Stimulated activated CD8-positive, alpha-beta memory T cell treated with anti-CD3 and anti-CD28 coated beads, Interleukin-15, amount 100 ng/mL, for 48 hours (primary cell): ENCODE measurements around the gene ZNF804B.
"Not testable (repeated sequence)": the region's sequence is repeated elsewhere in the genome, so short reads cannot be mapped to it uniquely, and the experiment has no call there.

Source experiments
- DNase-seq, 2 donors: peaks; one replicate each; pipeline ENCODE4 v3.0.0-alpha.2; 2020; ENCODE audit warnings: low read depth in 2 of 2

The ZNF804B gene

DNA sequence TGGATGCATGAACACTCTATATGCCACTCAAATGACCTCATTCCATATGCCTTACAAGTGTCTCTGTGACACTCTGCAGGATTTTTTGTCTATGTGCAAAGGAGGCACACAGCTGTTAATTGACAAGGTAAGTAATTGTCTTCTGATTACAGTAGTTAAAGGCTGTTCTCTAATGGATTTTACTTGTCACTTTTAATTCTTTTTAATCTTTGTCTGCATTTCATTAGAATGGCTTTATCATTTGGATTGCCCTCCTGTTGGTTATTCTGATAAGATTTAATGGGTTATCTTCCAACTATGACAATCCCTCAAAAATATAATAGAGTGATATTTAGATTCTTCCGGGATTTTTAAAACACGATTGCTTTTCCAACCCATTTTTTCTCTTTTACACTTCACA lies 326.1 kb downstream of the ZNF804B start:
- DNase-seq = no peak

DNA sequence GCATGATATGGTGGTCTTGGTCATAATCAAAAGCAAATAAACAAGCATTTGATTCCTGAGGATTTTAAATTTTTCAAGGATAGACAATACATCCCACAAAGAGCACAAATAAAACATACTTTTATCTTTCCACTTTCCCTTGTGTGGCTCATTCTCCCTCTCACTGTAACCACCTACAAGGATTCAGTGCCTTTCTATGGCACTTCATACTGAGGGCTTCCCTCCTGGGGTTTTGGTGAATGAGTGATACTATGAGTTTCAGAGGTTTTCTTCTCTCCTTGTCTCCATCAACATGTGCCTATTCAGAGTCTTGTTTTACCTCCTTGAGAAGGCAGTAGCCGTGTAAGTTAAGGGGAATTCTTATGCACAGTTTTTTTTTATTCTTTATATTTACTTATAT lies 332.1 kb downstream of the ZNF804B start:
- DNase-seq = no peak

DNA sequence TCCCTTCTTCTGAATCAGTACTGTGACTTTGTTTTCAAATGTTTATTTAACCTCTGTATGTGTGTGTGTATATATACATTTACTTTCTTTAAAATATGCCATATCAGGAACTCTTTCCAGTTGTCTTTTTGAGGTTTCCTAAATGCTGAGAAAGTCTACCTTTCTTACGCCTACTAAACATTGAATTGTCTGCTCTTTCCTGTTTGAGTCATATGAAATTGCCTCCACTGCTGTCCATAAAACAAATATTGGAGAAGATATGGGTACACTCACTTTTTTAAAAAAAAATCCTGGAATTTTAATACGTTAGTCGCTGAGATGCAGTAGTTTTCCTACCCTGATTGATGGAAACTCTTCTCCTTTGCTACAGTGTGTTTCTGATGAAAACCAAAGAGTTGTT lies 334.8 kb downstream of the ZNF804B start:
- DNase-seq = no peak

DNA sequence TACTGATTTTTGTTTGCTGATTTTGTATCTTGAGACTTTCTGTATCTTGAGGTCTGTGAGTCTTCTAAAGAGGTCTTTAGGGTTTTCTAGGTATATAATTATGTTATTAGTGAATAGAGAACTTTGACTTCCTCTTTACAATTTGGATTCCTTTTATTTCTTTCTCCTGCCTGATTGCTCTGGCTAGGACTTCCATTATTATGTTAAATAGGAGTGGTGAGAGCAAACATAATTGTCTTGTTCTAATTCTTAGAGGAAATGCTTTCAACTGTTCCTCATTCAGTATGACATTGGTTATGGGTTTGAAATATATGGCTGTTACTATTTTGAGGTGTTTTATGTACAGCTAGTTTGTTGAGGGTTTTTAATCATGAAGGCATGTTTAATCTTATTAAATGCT lies 344.1 kb downstream of the ZNF804B start:
- DNase-seq = no peak

DNA sequence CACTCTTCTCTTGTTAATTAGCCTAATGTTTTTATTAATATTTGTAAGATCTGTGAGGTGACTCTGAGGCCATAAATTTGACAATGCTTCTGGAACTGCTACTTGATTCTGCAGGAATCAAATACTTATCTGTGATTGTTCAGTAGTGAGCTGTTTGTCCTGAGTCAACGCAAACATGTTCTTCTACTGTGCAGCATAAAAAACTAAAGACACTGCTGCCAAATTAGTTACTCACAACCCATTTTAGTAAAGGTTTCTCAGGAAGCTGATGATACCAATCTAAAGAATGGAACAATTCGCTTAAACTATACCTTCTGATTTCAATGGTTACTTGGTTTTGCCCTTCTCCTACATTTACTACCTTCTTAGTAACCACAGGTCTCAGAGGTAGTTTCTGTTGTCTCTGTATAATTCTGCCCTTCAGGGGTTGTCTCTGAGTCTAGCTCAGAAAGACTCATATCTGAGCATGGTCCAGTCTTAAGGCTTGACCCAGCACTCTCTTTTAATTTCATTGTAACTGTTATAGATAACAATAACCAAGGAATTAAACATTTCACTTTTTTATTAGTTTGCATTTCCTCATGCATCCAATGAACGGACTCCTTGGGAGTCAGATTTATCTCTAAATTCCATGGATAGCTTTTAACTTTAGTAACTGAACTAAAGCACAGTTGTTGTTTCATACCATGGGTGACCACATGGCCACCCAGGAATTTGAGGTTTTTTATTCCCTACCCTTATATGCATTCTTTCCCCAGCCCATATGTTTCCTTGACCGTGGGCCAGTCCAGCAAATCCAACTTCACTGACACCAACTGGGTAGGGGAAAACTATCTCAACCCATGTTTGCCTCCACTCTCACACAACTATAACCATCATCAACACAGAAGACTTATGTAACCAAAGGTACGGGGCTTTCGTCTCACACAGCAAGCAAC lies 345.5 kb downstream of the ZNF804B start:
- no peak for DNase-seq

DNA sequence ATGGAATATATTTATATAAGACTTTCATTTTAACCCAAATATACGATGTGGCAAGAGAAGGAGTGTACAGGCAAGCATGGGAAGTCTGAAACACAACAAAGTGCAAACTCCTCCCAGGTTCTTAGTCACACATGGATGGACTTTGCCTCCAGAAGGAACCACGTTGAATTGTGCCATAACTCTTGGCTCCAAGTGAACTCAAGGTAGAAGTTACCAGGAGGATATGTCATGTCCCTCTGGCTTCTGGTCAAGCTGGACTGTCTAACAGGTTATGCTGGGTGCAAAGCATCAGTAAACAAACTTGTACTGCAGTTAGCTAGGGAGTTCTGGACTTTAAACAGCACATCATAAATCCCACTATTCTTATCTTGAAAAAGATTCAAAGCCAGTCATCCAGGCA lies 364.4 kb downstream of the ZNF804B start:
- no peak for DNase-seq

DNA sequence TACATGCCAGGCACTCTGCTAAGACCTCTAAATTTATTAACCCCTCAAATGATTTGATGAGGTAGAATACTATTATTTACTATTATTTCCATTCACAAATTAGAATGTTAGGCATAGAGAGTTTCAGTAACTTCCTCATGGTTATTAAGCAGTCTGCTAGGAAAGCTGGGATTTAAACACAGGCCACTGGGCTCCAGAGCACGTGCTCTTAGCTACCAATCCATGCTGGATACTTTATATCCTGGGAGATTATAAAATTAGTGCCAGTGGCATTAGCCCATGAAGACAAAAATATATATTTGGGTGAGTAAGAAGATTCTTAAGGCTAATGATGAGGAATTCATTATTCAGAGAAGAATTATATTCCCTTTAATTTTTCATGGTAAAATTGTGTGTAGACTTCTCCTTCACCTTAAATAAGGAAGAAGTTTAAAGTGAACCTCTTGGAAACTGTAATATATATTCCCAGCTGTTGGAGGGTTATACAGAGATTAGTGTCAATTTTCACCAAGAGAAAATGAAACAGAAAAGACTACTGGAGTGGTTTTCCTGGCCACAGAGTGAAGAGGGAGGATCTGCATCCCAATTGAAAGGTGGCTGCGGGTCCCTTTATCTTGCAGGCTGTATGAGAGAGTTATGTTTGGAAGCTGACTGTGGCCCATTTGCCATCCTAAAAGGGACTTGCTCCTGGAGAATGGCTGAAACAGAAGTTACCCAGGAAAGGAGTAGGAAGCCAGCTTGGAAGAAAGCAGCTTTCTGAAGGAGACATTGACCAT lies 370.3 kb downstream of the ZNF804B start:
- no peak for DNase-seq

DNA sequence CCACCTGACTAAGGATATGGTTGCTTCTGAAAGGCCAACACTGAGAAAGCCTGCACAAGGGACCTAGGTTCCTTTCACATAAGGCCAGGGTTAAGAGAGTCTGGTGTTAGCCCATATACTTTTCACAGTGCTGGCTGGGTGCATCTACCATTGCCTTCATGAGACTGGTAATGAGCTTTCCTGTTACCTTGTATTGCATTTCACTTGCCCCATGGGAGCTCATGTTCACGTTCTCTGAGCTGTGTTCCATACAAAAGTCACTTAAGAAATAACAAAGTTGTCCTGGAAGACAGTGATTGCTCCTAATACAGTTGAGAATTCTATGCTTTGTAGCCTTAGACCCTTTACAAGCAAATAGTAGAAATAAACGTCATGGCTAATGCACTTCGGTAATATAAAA lies 373.9 kb downstream of the ZNF804B start:
- DNase-seq = no peak

DNA sequence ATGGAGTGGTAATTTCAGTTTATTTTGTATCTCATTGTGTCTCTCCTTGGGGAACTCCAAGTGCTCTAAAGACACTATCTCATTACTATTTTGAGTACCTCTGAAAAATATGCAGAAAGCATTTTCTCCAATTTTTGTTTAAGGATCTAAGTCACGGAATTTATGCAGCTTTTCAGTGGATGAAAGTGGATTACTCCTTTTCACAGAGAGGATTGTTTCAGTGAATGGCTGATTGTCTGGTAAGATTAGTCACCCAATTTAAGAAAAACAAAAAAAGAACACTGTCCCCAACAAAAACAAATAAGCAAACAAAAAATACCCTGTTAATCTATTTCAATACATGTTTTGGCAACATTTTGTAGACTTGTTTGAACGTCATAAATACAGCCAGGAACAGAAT lies 374.3 kb downstream of the ZNF804B start:
- no peak for DNase-seq

DNA sequence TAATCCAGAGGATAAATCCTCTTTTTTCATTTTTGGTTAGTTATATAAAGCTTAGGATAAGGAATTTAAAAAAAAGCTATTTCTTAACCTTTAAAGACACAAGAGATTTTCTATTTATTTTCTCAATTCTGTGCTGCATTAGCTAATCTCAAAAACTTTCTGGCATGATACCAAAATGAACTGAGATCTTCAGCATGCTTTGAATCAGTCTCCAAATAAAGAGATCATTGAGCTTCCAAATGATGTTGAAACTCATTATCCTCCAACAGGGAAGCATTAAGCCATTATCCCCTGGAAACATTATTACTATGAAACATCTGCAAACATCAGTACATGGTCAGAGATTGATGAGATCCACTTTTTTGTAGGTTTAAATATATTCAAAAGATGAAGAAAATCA lies 386.3 kb downstream of the ZNF804B start:
- DNase-seq = no peak

DNA sequence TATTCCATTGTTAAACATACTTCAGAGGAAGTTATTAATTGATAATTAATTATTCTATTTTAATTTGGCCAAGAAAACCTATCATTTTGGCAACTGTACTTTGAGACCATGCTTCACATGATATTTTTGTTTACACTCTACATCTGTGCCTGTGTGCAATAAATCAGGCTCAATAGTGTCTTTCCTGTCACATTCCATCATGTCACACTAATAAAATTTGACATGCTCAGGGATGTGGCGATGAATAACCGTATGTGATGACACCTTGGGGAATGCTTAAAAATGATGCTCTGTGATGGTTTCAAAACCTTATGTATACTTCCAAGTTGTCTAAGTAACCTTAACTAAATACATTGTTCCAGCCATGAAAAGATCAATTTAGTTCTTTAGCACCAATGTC lies 400.6 kb downstream of the ZNF804B start:
- DNase-seq = no peak

DNA sequence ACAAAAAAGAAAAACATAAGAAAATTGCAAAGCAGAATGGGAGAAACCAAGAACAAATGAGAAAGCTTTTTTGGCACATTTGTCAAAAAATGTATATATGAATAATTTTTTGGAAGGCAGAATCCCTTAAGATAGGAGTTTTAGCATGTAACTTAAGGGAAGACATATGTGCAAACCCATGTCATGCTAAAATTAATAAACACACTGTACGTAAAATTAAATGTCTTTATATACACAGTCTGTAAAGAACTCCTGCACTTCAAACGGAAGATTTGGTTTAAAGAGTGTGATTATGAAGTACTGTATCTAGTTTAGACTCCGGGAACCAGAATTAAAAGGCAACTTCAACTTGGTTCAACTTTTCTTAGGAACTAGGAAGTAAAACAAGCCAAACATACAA lies 405.9 kb downstream of the ZNF804B start:
- DNase-seq = no peak

DNA sequence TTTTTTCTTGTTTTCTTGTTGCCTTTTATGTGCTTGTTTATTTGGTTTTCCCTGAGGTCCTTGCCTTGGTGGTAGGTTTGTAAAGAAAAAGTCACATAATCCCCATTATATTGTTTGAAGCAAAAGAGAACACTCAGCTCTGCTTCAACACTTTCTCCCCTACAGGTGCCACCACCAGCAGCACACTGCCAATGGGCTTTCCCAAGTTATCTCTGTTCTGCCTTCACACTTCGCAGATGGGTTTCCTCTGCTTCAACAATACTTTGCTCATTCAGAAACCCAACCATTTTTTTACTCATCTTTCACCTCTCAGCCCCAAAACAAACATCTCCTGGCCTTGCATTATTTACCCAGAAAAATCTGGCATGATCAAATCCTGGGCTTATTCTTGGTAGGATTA lies 411.1 kb downstream of the ZNF804B start:
- no peak for DNase-seq

DNA sequence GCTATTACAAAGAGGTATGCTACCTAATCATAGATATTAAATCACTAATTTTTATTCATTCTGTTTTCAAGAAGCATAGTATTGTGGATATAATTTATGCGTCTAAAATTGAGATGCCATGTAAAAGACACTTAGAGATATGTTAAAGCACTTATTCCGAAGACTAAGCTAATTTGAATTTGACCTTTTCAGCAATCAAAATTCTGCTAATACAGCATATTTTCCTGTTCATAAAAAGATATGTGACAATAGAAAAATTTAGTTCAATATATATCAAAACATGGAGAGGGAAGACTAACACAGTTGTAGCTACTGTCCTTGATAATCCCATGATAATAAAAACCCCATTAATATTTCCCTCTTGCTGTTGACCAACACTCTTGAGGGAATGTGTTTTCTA lies 422.6 kb downstream of the ZNF804B start:
- DNase-seq = no peak

DNA sequence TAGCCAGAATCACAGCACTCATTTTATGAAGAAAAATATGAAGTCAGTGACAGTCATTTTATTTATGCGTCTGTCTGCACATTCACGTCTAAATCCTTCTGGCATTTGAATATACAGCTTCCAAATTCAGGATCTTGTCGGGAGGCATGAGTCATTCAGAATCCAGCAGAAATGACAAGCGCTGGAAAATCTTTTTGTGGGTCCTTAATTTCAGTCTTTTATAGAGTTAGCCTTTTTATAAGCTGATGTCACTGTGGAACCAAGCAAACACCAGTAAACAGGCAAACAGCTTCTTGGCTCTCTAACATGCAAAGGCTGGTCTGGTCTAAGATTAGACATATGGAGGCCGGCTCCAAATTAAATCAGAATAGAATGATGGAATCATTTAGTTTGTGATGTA lies 424.2 kb downstream of the ZNF804B start:
- DNase-seq = no peak

DNA sequence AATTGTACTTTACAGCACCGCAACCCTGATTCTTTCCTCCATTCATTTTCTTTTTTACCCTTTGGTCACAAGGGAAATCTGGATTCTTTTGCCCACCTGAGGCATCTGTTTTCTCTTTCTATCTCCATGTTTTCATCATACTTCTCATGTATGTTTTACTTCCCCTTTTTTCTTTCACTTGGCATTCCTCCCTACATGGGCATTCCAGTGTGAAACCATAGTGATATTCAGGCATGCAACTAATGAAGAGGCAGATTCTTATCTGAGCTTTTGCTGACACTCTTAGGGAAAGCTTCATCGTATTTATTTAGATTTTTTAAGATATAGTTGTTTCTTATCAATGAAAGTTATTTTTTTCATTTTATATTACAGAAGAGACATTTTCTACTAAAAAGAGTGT lies 441.3 kb downstream of the ZNF804B start:
- no peak for DNase-seq

DNA sequence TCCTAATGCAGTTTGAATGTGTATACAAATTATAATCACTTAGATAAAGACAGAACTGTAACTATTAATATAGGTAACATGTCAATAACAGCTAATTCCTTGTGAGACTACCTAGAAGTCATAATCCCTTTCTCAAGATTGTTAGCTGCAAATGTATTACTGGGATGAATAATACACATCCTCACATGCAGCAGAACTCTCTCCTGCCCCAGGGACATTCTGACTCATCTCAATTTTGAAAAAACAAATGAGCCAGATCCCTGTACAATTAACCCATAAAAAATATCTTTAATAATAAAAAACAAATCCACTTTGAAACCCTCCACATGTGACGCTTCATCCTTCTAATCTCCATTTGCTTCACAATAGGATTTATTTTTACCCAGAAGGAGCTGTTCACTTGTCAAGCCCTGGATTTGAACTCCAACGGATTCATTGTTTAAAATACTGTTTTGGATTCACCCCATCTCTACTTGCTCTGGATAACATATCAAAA lies 464.4 kb downstream of the ZNF804B start:
- no peak for DNase-seq

DNA sequence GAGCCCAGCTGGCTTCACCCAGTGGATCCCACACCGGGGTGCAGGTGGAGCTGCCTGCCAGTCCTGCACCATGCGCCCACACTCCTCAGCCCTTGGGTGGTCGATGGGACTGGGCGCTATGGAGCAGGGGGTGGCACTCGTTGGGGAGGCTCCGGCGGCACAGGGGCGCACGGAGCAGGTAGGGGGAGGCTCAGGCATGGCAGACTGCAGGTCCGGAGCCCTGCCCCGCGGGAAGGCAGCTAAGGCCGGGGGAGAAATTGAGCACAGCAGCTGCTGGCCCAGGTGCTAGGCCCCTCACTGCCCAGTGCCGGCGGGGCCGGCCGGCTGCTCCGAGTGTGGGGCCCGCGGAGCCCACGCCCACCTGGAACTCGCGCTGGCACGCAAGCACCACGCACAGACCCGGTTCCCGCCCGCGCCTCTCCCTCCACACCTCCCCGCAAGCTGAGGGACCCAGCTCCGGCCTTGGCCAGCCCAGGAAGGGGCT lies 469.2 kb downstream of the ZNF804B start:
- DNase-seq = not testable (repeated sequence)

DNA sequence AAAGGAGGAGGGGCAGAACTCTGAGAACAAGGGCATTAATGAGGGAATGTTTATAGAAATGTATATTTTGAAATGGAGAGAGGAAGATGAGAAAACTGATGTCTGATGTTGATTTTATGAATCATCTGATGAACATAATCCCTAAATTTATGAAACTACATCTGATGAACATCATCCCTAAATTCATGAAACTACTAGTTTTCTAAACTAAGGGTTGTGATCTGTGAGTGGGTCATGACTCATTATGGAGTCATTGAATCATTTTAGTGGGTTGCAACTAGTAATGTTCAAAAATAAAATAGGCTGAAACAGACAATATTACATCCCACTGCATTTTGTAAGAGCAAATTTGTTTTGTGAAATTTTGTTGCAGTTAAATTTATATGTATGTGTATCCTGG lies 478.7 kb downstream of the ZNF804B start:
- DNase-seq = no peak

DNA sequence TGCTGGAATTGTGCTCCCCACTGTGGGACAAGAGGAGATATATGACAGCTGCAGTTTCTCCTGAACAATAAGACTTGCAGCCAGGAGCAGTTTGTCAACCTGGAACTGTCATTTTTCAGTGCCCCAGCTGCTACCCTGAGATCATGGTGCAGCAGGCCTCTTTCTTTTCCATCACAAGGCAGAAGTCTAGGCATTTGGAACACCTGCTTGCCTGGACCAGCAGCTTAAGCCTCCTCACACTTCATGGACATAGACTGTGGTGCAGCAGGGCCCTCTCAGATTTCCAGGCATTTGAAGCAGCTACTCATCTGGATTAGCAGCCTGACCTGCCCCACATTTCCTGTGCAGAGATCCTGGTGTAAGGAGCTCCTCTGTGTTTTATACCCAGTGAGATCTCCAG lies 486.7 kb downstream of the ZNF804B start:
- DNase-seq = no peak

DNA sequence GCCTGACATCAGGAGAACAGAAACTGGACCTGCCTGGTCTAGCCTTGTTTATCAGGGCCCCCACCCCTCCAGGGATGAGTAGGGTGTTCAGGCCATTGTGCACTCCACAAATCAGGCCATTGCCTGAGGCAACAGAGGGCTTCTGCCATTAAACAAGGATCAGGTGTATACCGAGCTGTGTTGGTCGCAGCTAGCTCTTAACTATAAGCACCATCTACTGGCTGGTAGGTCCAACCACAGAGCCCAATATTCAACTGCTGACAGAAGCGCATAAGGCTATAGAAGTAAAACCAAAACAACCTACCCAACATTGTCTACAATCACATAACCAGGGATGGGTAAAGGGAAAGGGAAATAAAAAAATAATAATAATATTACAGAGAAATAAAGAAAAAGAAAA lies 487.7 kb downstream of the ZNF804B start:
- no peak for DNase-seq

DNA sequence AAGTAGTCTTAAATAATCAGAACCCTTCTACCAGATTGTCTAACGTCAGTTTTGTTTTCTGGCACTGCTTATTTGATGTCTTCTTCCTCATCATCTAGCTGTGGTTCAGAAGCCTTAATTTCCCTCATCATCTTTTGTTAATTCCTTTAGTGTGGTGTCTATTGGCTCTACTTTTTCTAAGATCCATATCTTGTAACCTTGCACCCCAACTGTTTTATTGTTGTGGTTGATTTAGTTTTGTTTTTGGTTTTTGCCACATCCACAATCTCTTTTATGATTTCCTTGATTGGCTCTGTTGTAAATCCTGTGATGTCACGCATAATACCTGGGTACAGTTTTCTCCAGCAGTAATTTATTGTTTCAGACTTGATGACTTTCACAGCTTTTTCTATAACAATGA lies 499.6 kb downstream of the ZNF804B start:
- no peak for DNase-seq

DNA sequence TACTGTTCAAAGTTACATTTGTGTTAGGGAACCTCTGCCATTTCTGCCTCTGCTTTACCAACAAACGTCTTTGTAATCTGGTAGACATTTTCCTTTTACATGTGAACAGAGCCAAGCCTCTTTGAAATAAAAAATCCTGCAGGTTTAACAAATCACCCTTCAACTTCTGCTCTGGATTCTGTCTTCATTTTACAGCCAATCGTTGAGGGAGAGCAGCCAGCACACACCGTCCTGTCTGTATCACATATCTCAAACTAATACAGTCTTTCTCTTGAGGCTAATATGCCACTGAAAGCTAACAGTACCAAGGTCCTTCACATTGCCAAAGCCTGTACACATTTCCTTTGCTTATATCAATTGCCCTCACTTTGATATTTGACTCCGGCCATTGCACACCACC lies 504.6 kb downstream of the ZNF804B start:
- no peak for DNase-seq
